Fibroblast of lung (primary cell): ENCODE data around the gene CNNM1.

Experiments used
- EZH2 ChIP-seq: IDR thresholded peaks from 2 replicates; pipeline ENCODE4 v1.5.1; 2012; ENCODE audit warnings: low read length, control low read depth, mild to moderate bottlenecking; ENCODE audit errors: missing control alignments
- TF ChIP-seq, protein P1 (sequence below), 2 donors: IDR thresholded peaks in 1 of 2; conservative IDR thresholded peaks in 1 of 2; 1 replicate in 1 of 2; 2 replicates in 1 of 2; pipeline ENCODE4 v1.5.1; 2011 to 2012; ENCODE audit warnings: low read length in 2 of 2, control low read depth in 1 of 2, inconsistent platforms in 1 of 2, low read depth in 1 of 2, mild to moderate bottlenecking in 1 of 2

- TF ChIP-seq, protein P1, sequence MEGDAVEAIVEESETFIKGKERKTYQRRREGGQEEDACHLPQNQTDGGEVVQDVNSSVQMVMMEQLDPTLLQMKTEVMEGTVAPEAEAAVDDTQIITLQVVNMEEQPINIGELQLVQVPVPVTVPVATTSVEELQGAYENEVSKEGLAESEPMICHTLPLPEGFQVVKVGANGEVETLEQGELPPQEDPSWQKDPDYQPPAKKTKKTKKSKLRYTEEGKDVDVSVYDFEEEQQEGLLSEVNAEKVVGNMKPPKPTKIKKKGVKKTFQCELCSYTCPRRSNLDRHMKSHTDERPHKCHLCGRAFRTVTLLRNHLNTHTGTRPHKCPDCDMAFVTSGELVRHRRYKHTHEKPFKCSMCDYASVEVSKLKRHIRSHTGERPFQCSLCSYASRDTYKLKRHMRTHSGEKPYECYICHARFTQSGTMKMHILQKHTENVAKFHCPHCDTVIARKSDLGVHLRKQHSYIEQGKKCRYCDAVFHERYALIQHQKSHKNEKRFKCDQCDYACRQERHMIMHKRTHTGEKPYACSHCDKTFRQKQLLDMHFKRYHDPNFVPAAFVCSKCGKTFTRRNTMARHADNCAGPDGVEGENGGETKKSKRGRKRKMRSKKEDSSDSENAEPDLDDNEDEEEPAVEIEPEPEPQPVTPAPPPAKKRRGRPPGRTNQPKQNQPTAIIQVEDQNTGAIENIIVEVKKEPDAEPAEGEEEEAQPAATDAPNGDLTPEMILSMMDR (conservative IDR thresholded peaks at IDR 0.05 in 1 of 2, IDR thresholded peaks at IDR 0.05 in 1 of 2; ENCODE audit: low read depth in 1 of 2, low read length in 2 of 2): no peak
- no peak for TF ChIP-seq EZH2
Measured at GRCh38 chr10:99341860-99342490, 12.8 kb downstream of the CNNM1 start.
